ENCODE data around the gene SEPTIN5. TPM values are rescaled to one million over a fixed set of nuclear protein-coding genes. Genes with fewer than 3 reads are reported as not detected.

The SEPTIN5 gene
- total RNA-seq, 2 experiments from 2014 or later: not detected

DNA sequence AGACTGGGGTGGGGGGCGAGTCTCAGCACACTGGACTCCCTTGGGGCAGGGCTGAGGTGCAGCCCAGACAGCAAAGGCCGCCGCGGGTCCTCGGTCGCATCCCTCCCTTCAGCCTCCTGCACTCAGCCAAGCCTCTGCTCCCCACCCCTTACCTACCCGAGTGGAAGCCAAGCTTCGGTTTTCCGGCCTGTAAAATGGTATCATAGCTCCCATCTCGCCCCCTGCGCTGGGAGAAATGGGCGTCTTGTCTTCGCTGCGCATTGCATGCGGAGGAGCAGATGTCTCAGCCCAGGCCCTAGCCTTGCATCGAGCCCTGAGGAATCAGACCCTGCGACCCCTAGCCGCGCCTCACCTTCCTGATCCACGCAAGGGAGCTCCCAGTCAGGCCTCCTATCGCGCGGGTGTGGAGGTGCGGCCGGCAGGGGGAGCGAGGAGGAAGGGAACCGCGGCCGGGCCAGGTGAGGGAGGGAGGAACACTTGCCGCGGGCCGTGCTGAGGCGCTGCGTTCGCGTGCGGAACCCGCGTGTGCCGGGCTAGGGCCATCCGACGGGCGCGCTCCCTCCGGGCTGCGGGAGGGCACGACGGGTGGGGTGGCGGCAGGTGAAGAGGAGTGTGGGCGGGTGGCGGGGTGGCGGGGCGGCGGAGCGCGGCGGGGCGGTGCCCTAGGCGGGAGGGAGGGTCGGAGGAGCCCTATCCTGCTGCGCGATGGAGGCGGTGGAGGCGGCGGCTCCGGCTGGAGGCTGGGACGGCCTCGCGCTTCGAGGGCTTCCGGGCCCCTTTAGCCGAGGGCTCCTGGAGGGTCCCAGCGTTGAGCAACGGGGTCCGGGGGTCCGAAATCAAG is 42.2 kb downstream of the SEPTIN5 start:
- Histone ChIP-seq H3K27ac (ENCODE audit: low read depth, low read length, poor library complexity, severe bottlenecking) (no peak overlapping the region), H3K4me1 (ENCODE audit: insufficient read depth, low read length, poor library complexity, severe bottlenecking) (peaks cover 24% of the 10 kb centered on the region), H3K9me2 (ENCODE audit: insufficient read depth, low read length) (no peaks in the 10 kb centered on the region), H3K36me3 (ENCODE audit: insufficient read depth, low read length) (no peaks in the 10 kb centered on the region), H2AFZ (ENCODE audit: low read length) (no peak overlapping the region), H3K4me2 (ENCODE audit: low read length) (peak overlapping the region; percentile 29), H3K79me2 (ENCODE audit: insufficient read depth, low read depth, low read length) (no peaks in the 10 kb centered on the region), H3K9me3 (ENCODE audit: low read length) (no peaks in the 10 kb centered on the region), H3K4me3 (ENCODE audit: low read depth, low read length, poor library complexity, severe bottlenecking) (peak overlapping the region; percentile 3), H4K20me1 (ENCODE audit: insufficient read depth, low read length) (no peaks in the 10 kb centered on the region)
- peak; percentile 68 for DNase-seq (ENCODE audit: low spot score)
- intact Hi-C loops (cut with micrococcal nuclease; ENCODE audit: unreplicated experiment): loop anchor here (2.0 kb wide), 1 partner anchor 24 kb away; no protein-coding TSS in a partner anchor
- BruUV-seq (replicated peaks): no TSS peak
- ChIA-PET POLR2A (interaction anchor here (1.8 kb wide), 1 partner anchor 16 kb away, joined by 4 read pairs; no protein-coding TSS in a partner anchor), CTCF (ENCODE audit: unreplicated experiment) (interaction anchor here (0.6 to 1.9 kb wide), 3 partner anchors 16 to 1947 kb away, joined by 3 to 8 read pairs (median 3); no protein-coding TSS in a partner anchor)
- no peak for TF ChIP-seq EZH2phosphoT487 (IDR thresholded peaks at IDR 0.05; ENCODE audit: borderline replicate concordance, low read depth, low read length)
- TF ChIP-seq, protein P1, sequence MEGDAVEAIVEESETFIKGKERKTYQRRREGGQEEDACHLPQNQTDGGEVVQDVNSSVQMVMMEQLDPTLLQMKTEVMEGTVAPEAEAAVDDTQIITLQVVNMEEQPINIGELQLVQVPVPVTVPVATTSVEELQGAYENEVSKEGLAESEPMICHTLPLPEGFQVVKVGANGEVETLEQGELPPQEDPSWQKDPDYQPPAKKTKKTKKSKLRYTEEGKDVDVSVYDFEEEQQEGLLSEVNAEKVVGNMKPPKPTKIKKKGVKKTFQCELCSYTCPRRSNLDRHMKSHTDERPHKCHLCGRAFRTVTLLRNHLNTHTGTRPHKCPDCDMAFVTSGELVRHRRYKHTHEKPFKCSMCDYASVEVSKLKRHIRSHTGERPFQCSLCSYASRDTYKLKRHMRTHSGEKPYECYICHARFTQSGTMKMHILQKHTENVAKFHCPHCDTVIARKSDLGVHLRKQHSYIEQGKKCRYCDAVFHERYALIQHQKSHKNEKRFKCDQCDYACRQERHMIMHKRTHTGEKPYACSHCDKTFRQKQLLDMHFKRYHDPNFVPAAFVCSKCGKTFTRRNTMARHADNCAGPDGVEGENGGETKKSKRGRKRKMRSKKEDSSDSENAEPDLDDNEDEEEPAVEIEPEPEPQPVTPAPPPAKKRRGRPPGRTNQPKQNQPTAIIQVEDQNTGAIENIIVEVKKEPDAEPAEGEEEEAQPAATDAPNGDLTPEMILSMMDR (conservative IDR thresholded peaks at IDR 0.05; ENCODE audit: low read length): peak; percentile 75

DNA sequence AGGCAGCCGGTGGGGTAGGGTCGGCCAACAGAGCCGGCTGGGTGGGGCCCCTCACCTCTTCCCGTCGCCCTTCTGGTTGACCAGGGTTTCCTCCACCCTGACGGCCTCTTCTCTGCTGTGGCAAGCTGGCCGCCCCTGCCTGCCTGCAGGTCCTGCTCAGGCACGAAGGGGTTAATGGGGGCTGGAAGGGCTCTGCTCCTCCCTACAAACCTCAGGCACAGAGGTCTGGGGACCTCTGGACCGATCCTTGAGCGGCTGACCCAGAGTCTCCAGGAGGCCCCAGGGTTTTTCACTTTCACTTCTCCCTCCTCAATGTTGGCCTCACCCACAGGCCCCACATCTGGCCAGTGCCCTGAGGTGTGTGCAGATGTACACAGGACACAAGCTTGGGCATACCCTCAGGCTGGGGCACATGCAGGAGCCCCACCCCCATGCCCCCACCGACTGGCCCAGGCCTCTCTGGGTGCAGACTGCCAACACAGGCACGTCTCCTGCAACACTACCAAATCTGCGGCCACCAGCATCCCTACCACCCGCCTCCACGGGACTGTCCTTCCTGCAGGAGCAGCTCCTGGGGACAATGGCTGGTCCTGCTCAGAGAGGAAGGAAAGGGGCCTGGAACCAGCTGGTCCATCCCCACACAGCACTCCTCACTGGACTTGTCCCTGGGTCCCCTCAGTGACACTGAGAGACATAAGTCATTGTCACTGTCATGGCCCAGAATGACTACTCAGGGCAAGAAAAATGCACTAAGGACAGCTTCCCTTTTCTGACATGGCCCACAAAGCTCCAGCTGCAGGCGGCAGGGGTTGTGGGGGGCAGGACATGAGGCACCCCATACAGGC is 43.1 kb downstream of the SEPTIN5 start:
- peak; percentile 53 for DNase-seq (ENCODE audit: low spot score)

More for the DNA sequence above, 43.1 kb downstream of the SEPTIN5 start:
- no TSS peak for BruUV-seq (replicated peaks)
- ChIA-PET CTCF (ENCODE audit: unreplicated experiment) (interaction anchor here (1.0 to 1.9 kb wide), 2 partner anchors 15 to 27 kb away, joined by 3 to 8 read pairs; no protein-coding TSS in a partner anchor), POLR2A (interaction anchor here (1.8 kb wide), 1 partner anchor 15 kb away, joined by 4 read pairs; no protein-coding TSS in a partner anchor)
- Histone ChIP-seq H3K9me2 (ENCODE audit: insufficient read depth, low read length) (no peaks in the 10 kb centered on the region), H3K36me3 (ENCODE audit: insufficient read depth, low read length) (no peaks in the 10 kb centered on the region), H4K20me1 (ENCODE audit: insufficient read depth, low read length) (no peaks in the 10 kb centered on the region), H3K79me2 (ENCODE audit: insufficient read depth, low read depth, low read length) (no peaks in the 10 kb centered on the region), H2AFZ (ENCODE audit: low read length) (no peak overlapping the region), H3K27ac (ENCODE audit: low read depth, low read length, poor library complexity, severe bottlenecking) (no peak overlapping the region), H3K4me3 (ENCODE audit: low read depth, low read length, poor library complexity, severe bottlenecking) (peak overlapping the region; percentile 3), H3K4me2 (ENCODE audit: low read length) (peak overlapping the region; percentile 29), H3K4me1 (ENCODE audit: insufficient read depth, low read length, poor library complexity, severe bottlenecking) (peaks cover 24% of the 10 kb centered on the region), H3K9me3 (ENCODE audit: low read length) (no peaks in the 10 kb centered on the region)
- TF ChIP-seq, protein P1 (conservative IDR thresholded peaks at IDR 0.05; ENCODE audit: low read length): no peak
- no peak for TF ChIP-seq EZH2phosphoT487 (IDR thresholded peaks at IDR 0.05; ENCODE audit: borderline replicate concordance, low read depth, low read length)
- intact Hi-C loops (cut with micrococcal nuclease; ENCODE audit: unreplicated experiment): loop anchor here (2.0 kb wide), 1 partner anchor 23 kb away; no protein-coding TSS in a partner anchor
